ENCODE measurements around the gene UAP1L1. TPM values are rescaled to one million over a fixed set of nuclear protein-coding genes. Genes with fewer than 3 reads are reported as not detected.

The UAP1L1 gene
- total and polyA plus RNA-seq, 4 donors, result 0.35 to 2.3 (median 1.7) TPM

- TF ChIP-seq RAD21 (IDR thresholded peaks at IDR 0.05) (no peak), ZBTB33 (IDR thresholded peaks at IDR 0.05) (no peak), RXRA (IDR thresholded peaks at IDR 0.05) (no peak), GABPA (IDR thresholded peaks at IDR 0.05 in 1 of 2, conservative IDR thresholded peaks at IDR 0.05 in 1 of 2) (no peak), REST (IDR thresholded peaks at IDR 0.05) (no peak), EGR1 (IDR thresholded peaks at IDR 0.05; ENCODE audit: low read depth in 2 of 2) (no peak), MAX (IDR thresholded peaks at IDR 0.05) (no peak), CTCF (IDR thresholded peaks at IDR 0.05; ENCODE audit: low read depth, low read length, missing input control) (no peak), TAF1 (conservative IDR thresholded peaks at IDR 0.05) (no peak), ATF3 (IDR thresholded peaks at IDR 0.05) (no peak), HNF4G (IDR thresholded peaks at IDR 0.05) (no peak), FOXA1 (IDR thresholded peaks at IDR 0.05) (no peak), JUND (IDR thresholded peaks at IDR 0.05) (no peak), FOXA2 (IDR thresholded peaks at IDR 0.05) (no peak), NR2F2 (IDR thresholded peaks at IDR 0.05) (no peak), SP1 (IDR thresholded peaks at IDR 0.05) (no peak), HNF4A (conservative IDR thresholded peaks at IDR 0.05) (no peak)
- 68% methylated on average over 17 of the region's 17 CpGs for WGBS
These were observed 20.4 kb upstream of the UAP1L1 start for GRCh38 chr9:137056739-137057415.

More at GRCh38 chr9:137056739-137057415, 20.4 kb upstream of the UAP1L1 start:
- DNase-seq (ENCODE audit: low spot score), result no peak
- Histone ChIP-seq H3K27me3 (ENCODE audit: control insufficient read depth in 4 of 4, insufficient read depth in 4 of 4, low read length in 3 of 4) (no peaks in the 10 kb centered on the region), H3K4me1 (ENCODE audit: control insufficient read depth in 4 of 4, insufficient read depth in 4 of 4, low read length in 3 of 4) (peaks cover 21 to 38% (median 30%) of the 10 kb centered on the region in 4 donors), H3K9ac (ENCODE audit: low read depth in 1 of 2, low read length in 2 of 2) (no peak overlapping the region), H3K36me3 (ENCODE audit: control insufficient read depth in 4 of 4, insufficient read depth in 3 of 4, low read depth in 1 of 4, low read length in 3 of 4) (no peaks in the 10 kb centered on the region), H3K4me3 (ENCODE audit: low read depth in 1 of 3, low read length in 3 of 3) (no peak overlapping the region), H3K27ac (ENCODE audit: low read depth in 1 of 2, low read length in 2 of 2) (no peak overlapping the region), H3K9me3 (ENCODE audit: control insufficient read depth in 4 of 4, low read length in 3 of 4) (no peaks in the 10 kb centered on the region)

Measured in liver (tissue), 9 donors.